Chondrocyte (in vitro differentiated cells): ENCODE results near the gene CYP39A1. TPM values are rescaled to one million over a fixed set of nuclear protein-coding genes. Genes with fewer than 3 reads are reported as not detected.

Experiments
- DNase-seq: peaks from one replicate; pipeline ENCODE4 v3.0.0; 2021; ENCODE audit warnings: mixed read lengths, low spot score
- H3K27ac Mint-ChIP-seq: one replicate; pipeline ENCODE4 v1.8.0; 2021; ENCODE audit warnings: mild to moderate bottlenecking, moderate library complexity, mixed read lengths; ENCODE audit not compliant: unreplicated experiment
- H3K27me3 Mint-ChIP-seq: 2 replicates; pipeline ENCODE4 v1.8.0; 2021; ENCODE audit warnings: low read depth, mixed read lengths
- H3K36me3 Mint-ChIP-seq: 2 replicates; pipeline ENCODE4 v1.8.0; 2021; ENCODE audit warnings: low read depth, mixed read lengths
- H3K4me1 Mint-ChIP-seq: 2 replicates; pipeline ENCODE4 v1.8.0; 2021; ENCODE audit warnings: low read depth, mild to moderate bottlenecking, mixed read lengths
- H3K4me3 Mint-ChIP-seq: one replicate; pipeline ENCODE4 v1.8.0; 2021; ENCODE audit warnings: mild to moderate bottlenecking, moderate library complexity, mixed read lengths; ENCODE audit not compliant: unreplicated experiment
- H3K9me3 Mint-ChIP-seq: 2 replicates; pipeline ENCODE4 v1.8.0; 2021; ENCODE audit warnings: low read depth, mixed read lengths
- CTCF ChIP-seq: fragments of 200-600 bp; sonication (generic); IDR thresholded peaks from 2 replicates; pipeline ENCODE4 v1.5.0; 2021; ENCODE audit warnings: antibody characterized with exemption, mild to moderate bottlenecking, moderate library complexity
- total RNA-seq: library from RNA; stranded (reverse); gene quantifications from 3 replicates; pipeline ENCODE4 v1.2.1, GENCODE V29; 2021

Gene CYP39A1
- total RNA-seq, 1 donor from 2014 or later = 0.62 TPM

- no peak overlapping the region for H3K4me3 Mint-ChIP-seq
- H3K4me1 Mint-ChIP-seq = peaks cover 14% of the 10 kb centered on the region
- no peak for DNase-seq
- no peak overlapping the region for H3K27ac Mint-ChIP-seq
- H3K9me3 Mint-ChIP-seq = no peaks in the 10 kb centered on the region
- H3K27me3 Mint-ChIP-seq = peaks cover 9% of the 10 kb centered on the region
- TF ChIP-seq CTCF = peak; percentile 66
- no peaks in the 10 kb centered on the region for H3K36me3 Mint-ChIP-seq
These were observed 3.2 kb upstream of the CYP39A1 start for GRCh38 chr6:46655803-46656202.

GRCh38 chr6:46653439-46654195 lies 999 bp upstream of the CYP39A1 start:
- H3K9me3 Mint-ChIP-seq = no peaks in the 10 kb centered on the region

GRCh38 chr6:46652232-46652602 lies 401 bp downstream of the CYP39A1 start:
- DNase-seq = no peak
- no peak for TF ChIP-seq CTCF
- H3K36me3 Mint-ChIP-seq = no peaks in the 10 kb centered on the region
- peaks cover 14% of the 10 kb centered on the region for H3K4me1 Mint-ChIP-seq
- H3K4me3 Mint-ChIP-seq = peak overlapping the region; percentile 97
- no peaks in the 10 kb centered on the region for H3K9me3 Mint-ChIP-seq
- peaks cover 9% of the 10 kb centered on the region for H3K27me3 Mint-ChIP-seq
- peak overlapping the region; percentile 23 for H3K27ac Mint-ChIP-seq

More at GRCh38 chr6:46653439-46654195, 999 bp upstream of the CYP39A1 start:
- H3K4me3 Mint-ChIP-seq = peak overlapping the region; percentile 97
- no peak overlapping the region for H3K27ac Mint-ChIP-seq
- DNase-seq = no peak
- H3K4me1 Mint-ChIP-seq = peaks cover 14% of the 10 kb centered on the region
- peaks cover 9% of the 10 kb centered on the region for H3K27me3 Mint-ChIP-seq
- H3K36me3 Mint-ChIP-seq = no peaks in the 10 kb centered on the region
- TF ChIP-seq CTCF = no peak

GRCh38 chr6:46651816-46652215 lies 802 bp downstream of the CYP39A1 start:
- Mint-ChIP-seq H3K4me3 (peak overlapping the region; percentile 97), H3K27me3 (peaks cover 9% of the 10 kb centered on the region), H3K36me3 (no peaks in the 10 kb centered on the region), H3K27ac (no peak overlapping the region), H3K9me3 (no peaks in the 10 kb centered on the region), H3K4me1 (peaks cover 14% of the 10 kb centered on the region)
- TF ChIP-seq CTCF = no peak
- DNase-seq = no peak

- H3K4me1 Mint-ChIP-seq = peaks cover 14% of the 10 kb centered on the region
- H3K4me3 Mint-ChIP-seq = no peak overlapping the region
- no peak overlapping the region for H3K27ac Mint-ChIP-seq
- no peaks in the 10 kb centered on the region for H3K36me3 Mint-ChIP-seq
- TF ChIP-seq CTCF = no peak
- H3K27me3 Mint-ChIP-seq = peaks cover 9% of the 10 kb centered on the region
- H3K9me3 Mint-ChIP-seq = no peaks in the 10 kb centered on the region
- DNase-seq = no peak
These were observed 1.6 kb downstream of the CYP39A1 start for GRCh38 chr6:46651006-46651405.
